ENCODE measurements around the gene ZNF823. TPM values are rescaled to one million over a fixed set of nuclear protein-coding genes. Genes with fewer than 3 reads are reported as not detected.
"Not testable (repeated sequence)": the region's sequence is repeated elsewhere in the genome, so short reads cannot be mapped to it uniquely, and the experiment has no call there.

The ZNF823 gene
- polyA plus RNA-seq, 2 of the 4 experiments (the other 2 are of a cell fraction) = 2.9 to 3.7 TPM

- TF ChIP-seq NFE2L2 (conservative IDR thresholded peaks at IDR 0.05; ENCODE audit: low read length) = no peak
- no peak for TF ChIP-seq BCL3 (IDR thresholded peaks at IDR 0.05)
- no peak for TF ChIP-seq FOSB (CRISPR knock-in tag; IDR thresholded peaks at IDR 0.05)
- no peak for TF ChIP-seq MYC (IDR thresholded peaks at IDR 0.05; ENCODE audit: borderline replicate concordance, low read length)
- TF ChIP-seq HES2 (IDR thresholded peaks at IDR 0.05) = no peak
- no peak for TF ChIP-seq RARB (CRISPR knock-in tag; IDR thresholded peaks at IDR 0.05)
- TF ChIP-seq KDM5A (IDR thresholded peaks at IDR 0.05) = no peak
- TF ChIP-seq POLR2AphosphoS2 (conservative IDR thresholded peaks at IDR 0.05; ENCODE audit: low read length) = no peak
- no peak for TF ChIP-seq ELK1 (IDR thresholded peaks at IDR 0.05; ENCODE audit: low read depth, low read length)
- no peak for TF ChIP-seq EP300 (IDR thresholded peaks at IDR 0.05)
- TF ChIP-seq ESRRA (IDR thresholded peaks at IDR 0.05; ENCODE audit: borderline replicate concordance, low read length) = no peak
- TF ChIP-seq KDM1A (IDR thresholded peaks at IDR 0.05; ENCODE audit: low read depth) = no peak
Observed at GRCh38 chr19:11684987-11685675, 53.6 kb downstream of the ZNF823 start (continued).

DNA sequence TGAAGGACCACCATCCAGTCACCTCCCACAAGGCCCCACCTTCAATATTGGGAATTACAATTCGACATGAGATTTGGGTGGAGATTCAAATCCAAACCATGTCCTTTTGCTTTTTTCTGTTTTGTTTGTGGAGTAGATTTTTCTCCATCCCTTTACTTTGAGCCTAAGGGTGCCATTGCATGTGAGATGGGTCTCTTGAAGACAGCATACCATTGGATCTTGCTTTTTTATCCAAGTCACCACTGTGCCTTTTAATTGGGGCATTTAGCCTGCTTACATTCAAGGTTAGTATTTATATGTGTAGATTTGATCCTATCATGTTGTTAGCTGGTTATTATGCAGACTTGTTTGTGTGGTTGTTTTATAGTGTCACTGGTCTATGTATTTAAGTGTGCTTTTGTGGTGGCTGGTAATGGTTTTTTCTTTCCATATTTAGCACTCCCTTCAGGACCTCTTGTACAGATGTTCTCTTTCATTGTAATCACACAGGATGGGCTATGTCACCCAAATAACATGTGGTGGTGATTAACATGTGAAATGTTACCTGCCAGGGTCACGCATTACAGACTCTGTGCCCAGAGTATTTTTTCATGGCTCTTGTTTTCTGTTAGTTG, 58.0 kb downstream of the ZNF823 start:
- FAIRE-seq = no peak
- POLR2A ChIA-PET = no interaction called here
- Histone ChIP-seq H3K27ac (no peak overlapping the region), H3K4me2 (no peak overlapping the region), H3K4me3 (no peak overlapping the region), H3K9me3 (0 out of 3 replicates have a peak, but pooled peaks cover 4% of the 10 kb centered on the region), H3K4me1 (no peaks in the 10 kb centered on the region)
- WGBS (ENCODE audit: missing lambda C conversion rate) = 11% methylated on average over 2 of the region's 2 CpGs
- ATAC-seq = no peak
- no peak for DNase-seq (ENCODE audit: low read depth in 1 of 2, low spot score in 1 of 2)
- CTCF ChIA-PET = no interaction called here
- TF ChIP-seq RCOR1 (IDR thresholded peaks at IDR 0.05; ENCODE audit: low read depth, low read length) (no peak), TFCP2L1 (CRISPR knock-in tag; IDR thresholded peaks at IDR 0.05) (no peak), CTCF (IDR thresholded peaks at IDR 0.05) (no peak), USF2 (IDR thresholded peaks at IDR 0.05) (no peak)

DNA sequence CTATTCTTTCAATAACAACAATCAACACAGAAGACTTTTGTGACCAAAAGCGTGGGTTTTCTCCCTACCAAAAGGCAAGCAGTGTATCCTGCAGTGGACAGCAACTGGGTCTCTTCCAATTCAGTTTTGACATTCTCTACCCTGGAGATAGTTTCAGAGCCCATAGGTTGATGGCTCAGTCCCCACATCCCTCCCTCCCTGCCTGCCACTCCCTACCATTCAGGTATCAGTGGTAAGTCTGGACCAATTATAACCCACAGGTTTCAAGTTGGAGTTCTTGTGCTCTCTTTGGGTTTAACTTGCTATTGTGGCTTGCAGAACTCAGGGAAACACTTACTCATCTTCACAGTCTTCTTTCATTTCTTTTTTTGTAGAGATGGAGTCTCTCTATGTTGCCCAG, 60.2 kb downstream of the ZNF823 start:
- H3K4me1 ChIP-seq = no peaks in the 10 kb centered on the region
- DNase-seq (ENCODE audit: low read depth in 1 of 2, low spot score in 1 of 2) = no peak
- ChIA-PET CTCF (no interaction called here), POLR2A (no interaction called here)
- no peak overlapping the region for H3K4me3 ChIP-seq
- 10% methylated on average over 1 of the region's 1 CpG for WGBS (ENCODE audit: missing lambda C conversion rate)
- ATAC-seq = no peak
- FAIRE-seq = no peak
- TF ChIP-seq KDM1A (IDR thresholded peaks at IDR 0.05; ENCODE audit: low read depth) (no peak), MAZ (IDR thresholded peaks at IDR 0.05; ENCODE audit: borderline replicate concordance, low read depth, low read length) (no peak), RARB (CRISPR knock-in tag; IDR thresholded peaks at IDR 0.05) (no peak), HOXA7 (CRISPR knock-in tag; IDR thresholded peaks at IDR 0.05) (no peak)
- no peaks in the 10 kb centered on the region; the same call in 2 of the 3 replicates for H3K9me3 ChIP-seq
- no peak overlapping the region for H3K4me2 ChIP-seq
- no peak overlapping the region for H3K27ac ChIP-seq

DNA sequence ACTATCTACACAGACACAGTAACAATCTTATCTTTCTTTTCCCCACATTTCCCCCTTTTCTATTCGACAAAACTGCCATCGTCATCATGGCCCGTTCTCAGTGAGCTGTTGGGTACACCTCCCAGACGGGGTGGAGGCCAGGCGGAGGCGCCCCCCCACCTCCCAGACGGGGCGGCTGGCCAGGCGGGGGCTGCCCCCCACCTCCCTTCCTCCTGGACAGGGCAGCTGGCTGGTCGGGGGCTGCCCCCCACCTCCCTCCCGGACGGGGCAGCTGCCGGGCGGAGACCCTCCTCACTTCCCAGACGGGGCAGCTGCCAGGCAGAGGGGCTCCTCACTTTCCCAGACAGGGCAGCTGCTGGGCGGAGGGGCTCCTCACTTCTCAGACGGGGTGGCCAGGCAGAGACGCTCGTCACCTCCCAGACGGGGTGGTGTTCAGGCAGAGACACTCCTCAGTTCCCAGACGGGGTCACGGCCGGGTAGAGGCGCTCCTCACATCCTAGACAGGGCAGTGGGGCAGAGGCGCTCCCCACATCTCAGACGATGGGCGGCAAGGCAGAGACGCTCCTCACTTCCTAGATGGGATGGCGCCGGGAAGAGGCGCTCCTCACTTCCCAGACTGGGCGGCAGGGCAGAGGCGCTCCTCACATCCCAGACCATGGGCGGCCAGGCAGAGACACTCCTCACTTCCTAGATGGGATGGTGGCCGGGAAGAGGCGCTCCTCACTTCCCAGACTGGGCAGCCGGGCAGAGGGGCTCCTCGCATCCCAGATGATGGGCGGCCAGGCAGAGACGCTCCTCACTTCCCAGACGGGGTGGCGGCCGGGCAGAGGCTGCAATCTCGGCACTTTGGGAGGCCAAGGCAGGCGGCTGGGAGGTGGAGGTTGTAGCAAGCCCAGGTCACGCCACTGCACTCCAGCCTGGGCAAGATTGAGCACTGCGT, 61.8 kb downstream of the ZNF823 start:
- H3K4me2 ChIP-seq; POLR2A ChIA-PET; CTCF ChIA-PET; DNase-seq (ENCODE audit: low read depth in 1 of 2, low spot score in 1 of 2); H3K4me3 ChIP-seq; H3K4me1 ChIP-seq; H3K9me3 ChIP-seq; FAIRE-seq; ATAC-seq; H3K27ac ChIP-seq: not testable (repeated sequence)
- WGBS (ENCODE audit: missing lambda C conversion rate) = 74% methylated on average over 5 of the region's 47 CpGs

All from A549 (cell line).